G401 (cell line): ENCODE measurements around the gene PCSK5. TPM values are rescaled to one million over a fixed set of nuclear protein-coding genes. Genes with fewer than 3 reads are reported as not detected.
"Not testable (repeated sequence)": the region's sequence is repeated elsewhere in the genome, so short reads cannot be mapped to it uniquely, and the experiment has no call there.

Source experiments
- DNase-seq: peaks from one replicate; pipeline ENCODE4 v3.0.0-alpha.2; 2015; ENCODE audit warnings: low spot score
- in situ Hi-C: cut with HindIII; loops from 2 replicates; pipeline ENCODE4 v1.10.0; 2016; ENCODE audit warnings: low sequenced_read_pairs, mixed read lengths
- total RNA-seq: library from RNA; depleted of rRNA; stranded (reverse); fragments of >200 nt; shearing (Covaris generic); gene quantifications from 2 replicates; pipeline ENCODE4 v1.2.3, GENCODE V29; 2014

Gene PCSK5
- total RNA-seq, 1 experiment from 2014 or later, result 5.3 TPM

- DNase-seq, result no peak
- in situ Hi-C loops, result no loop called here
Observed at GRCh38 chr9:75881761-75882160, 8.7 kb upstream of the PCSK5 start.

- in situ Hi-C loops, result no loop called here
- no peak for DNase-seq
Observed at GRCh38 chr9:75885652-75886051, 4.8 kb upstream of the PCSK5 start.

GRCh38 chr9:75889577-75889976 lies 896 bp upstream of the PCSK5 start:
- no peak for DNase-seq
- in situ Hi-C loops, result no loop called here

GRCh38 chr9:75889977-75890471 lies 449 bp upstream of the PCSK5 start:
- in situ Hi-C loops, result no loop called here
- DNase-seq, result peak; percentile 8

- no peak for DNase-seq
- in situ Hi-C loops, result no loop called here
Observed at GRCh38 chr9:75891277-75891741, 836 bp downstream of the PCSK5 start.

GRCh38 chr9:75891771-75892215 lies 1.3 kb downstream of the PCSK5 start:
- in situ Hi-C loops, result no loop called here
- no peak for DNase-seq

- peak; percentile 12 for DNase-seq
- in situ Hi-C loops, result no loop called here
Observed at GRCh38 chr9:75892216-75892911, 1.9 kb downstream of the PCSK5 start.

- no peak for DNase-seq
- in situ Hi-C loops, result no loop called here
Observed at GRCh38 chr9:75893106-75893505, 2.6 kb downstream of the PCSK5 start.

- in situ Hi-C loops, result no loop called here
Observed at GRCh38 chr9:75894566-75894965, 4.1 kb downstream of the PCSK5 start.

GRCh38 chr9:75895112-75895511 lies 4.6 kb downstream of the PCSK5 start:
- DNase-seq, result no peak
- in situ Hi-C loops, result no loop called here

More at GRCh38 chr9:75894566-75894965, 4.1 kb downstream of the PCSK5 start:
- no peak for DNase-seq

GRCh38 chr9:75896193-75896592 lies 5.7 kb downstream of the PCSK5 start:
- no peak for DNase-seq
- in situ Hi-C loops, result no loop called here

GRCh38 chr9:75900893-75901524 lies 10.5 kb downstream of the PCSK5 start:
- DNase-seq, in situ Hi-C loops: not testable (repeated sequence)

- DNase-seq, result no peak
- in situ Hi-C loops, result no loop called here
Observed at GRCh38 chr9:75903785-75904360, 13.4 kb downstream of the PCSK5 start.

GRCh38 chr9:75904364-75904763 lies 13.9 kb downstream of the PCSK5 start:
- DNase-seq, result no peak
- in situ Hi-C loops, result no loop called here

- DNase-seq, result no peak
- in situ Hi-C loops, result no loop called here
Observed at GRCh38 chr9:75906531-75906930, 16.1 kb downstream of the PCSK5 start.

GRCh38 chr9:75907329-75907728 lies 16.9 kb downstream of the PCSK5 start:
- no peak for DNase-seq
- in situ Hi-C loops, result no loop called here

GRCh38 chr9:75907923-75908322 lies 17.4 kb downstream of the PCSK5 start:
- in situ Hi-C loops, result no loop called here

GRCh38 chr9:75909776-75910175 lies 19.3 kb downstream of the PCSK5 start:
- DNase-seq, result no peak
- in situ Hi-C loops, result no loop called here

More at GRCh38 chr9:75907923-75908322, 17.4 kb downstream of the PCSK5 start:
- no peak for DNase-seq

GRCh38 chr9:75910731-75911130 lies 20.3 kb downstream of the PCSK5 start:
- in situ Hi-C loops, result no loop called here
- DNase-seq, result no peak

- in situ Hi-C loops, result no loop called here
- no peak for DNase-seq
Observed at GRCh38 chr9:75911390-75911789, 20.9 kb downstream of the PCSK5 start.
